AG09309 (cell line): ENCODE measurements around the gene CAMK2D.

Experiments used
- DNase-seq: peaks from one replicate; pipeline ENCODE4 v3.0.0-alpha.2; 2010; ENCODE audit warnings: low read depth
- H3K4me3 ChIP-seq: 2 replicates; pipeline ENCODE4 v1.5.1; 2011; ENCODE audit warnings: mild to moderate bottlenecking, low read depth, low read length, moderate library complexity; ENCODE audit not compliant: control insufficient read depth
- CTCF ChIP-seq: IDR thresholded peaks from 2 replicates; pipeline ENCODE4 v1.5.1; 2011; ENCODE audit warnings: mild to moderate bottlenecking, low read depth, low read length, inconsistent platforms; ENCODE audit not compliant: insufficient read depth, control insufficient read depth; ENCODE audit errors: missing control alignments

The CAMK2D gene

GRCh38 chr4:113528395-113528794 is 233.1 kb downstream of the CAMK2D start:
- H3K4me3 ChIP-seq = no peak overlapping the region
- TF ChIP-seq CTCF = no peak
- no peak for DNase-seq

DNA sequence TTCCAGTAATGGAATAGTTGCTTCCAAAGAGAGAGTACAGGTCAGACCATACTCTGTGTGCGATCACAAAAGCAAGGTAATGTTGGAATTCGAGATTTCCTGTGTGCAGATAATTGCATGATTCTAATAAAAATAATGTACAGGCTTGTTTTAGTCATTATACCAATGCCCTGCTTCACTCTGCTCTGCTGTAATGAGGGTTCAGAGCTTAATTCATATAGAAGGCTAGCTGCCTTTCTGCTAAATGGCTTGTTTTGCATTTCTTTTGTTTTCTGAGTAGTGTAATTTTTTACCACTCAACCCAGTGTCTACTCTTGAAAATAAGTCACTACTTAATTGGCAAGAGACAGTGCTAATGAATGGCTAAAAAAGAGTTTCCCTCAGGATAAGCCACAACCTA is 236.0 kb downstream of the CAMK2D start:
- no peak for DNase-seq
- no peak for TF ChIP-seq CTCF
- H3K4me3 ChIP-seq = no peak overlapping the region

- no peak overlapping the region for H3K4me3 ChIP-seq
- TF ChIP-seq CTCF = no peak
- DNase-seq = no peak
Measured at GRCh38 chr4:113524505-113525186, 236.9 kb downstream of the CAMK2D start.

GRCh38 chr4:113524096-113524495 is 237.4 kb downstream of the CAMK2D start:
- no peak for TF ChIP-seq CTCF
- H3K4me3 ChIP-seq = no peak overlapping the region
- DNase-seq = no peak

GRCh38 chr4:113522433-113522832 is 239.1 kb downstream of the CAMK2D start:
- H3K4me3 ChIP-seq = no peak overlapping the region
- DNase-seq = no peak
- no peak for TF ChIP-seq CTCF

DNA sequence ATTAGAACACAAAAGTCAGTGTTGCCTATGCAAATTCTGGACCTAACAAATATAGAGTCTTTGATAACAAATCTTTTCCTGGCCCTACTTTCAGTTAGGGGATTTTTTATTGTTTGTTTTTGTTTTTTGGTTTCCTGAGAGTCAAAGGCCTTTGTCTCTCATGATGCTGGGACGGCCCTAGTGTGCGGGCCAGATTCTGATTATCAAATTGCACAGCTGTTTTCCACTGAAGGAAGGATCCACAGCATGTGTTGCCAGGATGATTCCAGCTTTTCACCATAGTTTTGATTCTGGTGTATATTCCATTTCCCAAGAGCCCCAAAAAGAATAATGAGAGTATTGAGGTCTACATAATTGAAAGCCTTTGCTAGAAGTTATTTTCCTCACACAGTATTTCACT is 248.2 kb downstream of the CAMK2D start:
- DNase-seq = no peak
- TF ChIP-seq CTCF = no peak
- no peak overlapping the region for H3K4me3 ChIP-seq
